HG02759 (cell line): ENCODE data around the gene SMARCA2.

Source experiments
- ATAC-seq: cut with Tn5 transposase; IDR thresholded peaks from one replicate; pipeline ENCODE4 v1.9.1; 2021; ENCODE audit warnings: mild to moderate bottlenecking, moderate library complexity; ENCODE audit not compliant: unreplicated experiment

Gene SMARCA2

GRCh38 chr9:2086971-2087370, 71.8 kb downstream of the SMARCA2 start:
- ATAC-seq: peak; percentile 73

GRCh38 chr9:2087500-2088313, 72.6 kb downstream of the SMARCA2 start:
- ATAC-seq: peak; percentile 77

GRCh38 chr9:2093920-2094597, 78.9 kb downstream of the SMARCA2 start:
- no peak for ATAC-seq

DNA sequence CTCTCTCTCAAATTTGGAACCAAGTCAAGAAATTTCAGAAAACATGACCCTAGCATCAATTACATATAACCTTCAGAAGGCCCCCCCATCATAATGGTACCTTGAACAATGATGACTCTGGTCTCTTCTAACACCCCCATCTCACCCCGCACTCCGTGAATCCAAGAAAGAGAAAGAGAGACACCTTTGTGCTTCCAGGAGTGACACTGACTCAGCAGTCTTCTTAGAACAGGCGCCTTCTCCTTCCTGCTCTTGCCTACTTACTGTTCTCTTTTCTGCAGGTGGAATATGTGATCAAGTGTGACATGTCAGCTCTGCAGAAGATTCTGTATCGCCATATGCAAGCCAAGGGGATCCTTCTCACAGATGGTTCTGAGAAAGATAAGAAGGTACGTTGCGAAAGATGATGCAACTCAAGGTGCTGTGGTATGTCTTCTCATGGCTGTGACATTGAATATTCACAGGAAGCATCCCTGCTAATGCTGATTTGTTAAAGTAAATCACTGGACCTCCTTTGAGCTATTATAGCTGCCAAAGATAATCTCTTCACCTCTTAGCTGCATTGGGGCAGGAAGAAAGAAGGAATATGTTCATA, 81.3 kb downstream of the SMARCA2 start:
- ATAC-seq: no peak

- no peak for ATAC-seq
Measured at GRCh38 chr9:2106666-2107065, 91.5 kb downstream of the SMARCA2 start.

GRCh38 chr9:2107906-2108451, 92.8 kb downstream of the SMARCA2 start:
- ATAC-seq: no peak

DNA sequence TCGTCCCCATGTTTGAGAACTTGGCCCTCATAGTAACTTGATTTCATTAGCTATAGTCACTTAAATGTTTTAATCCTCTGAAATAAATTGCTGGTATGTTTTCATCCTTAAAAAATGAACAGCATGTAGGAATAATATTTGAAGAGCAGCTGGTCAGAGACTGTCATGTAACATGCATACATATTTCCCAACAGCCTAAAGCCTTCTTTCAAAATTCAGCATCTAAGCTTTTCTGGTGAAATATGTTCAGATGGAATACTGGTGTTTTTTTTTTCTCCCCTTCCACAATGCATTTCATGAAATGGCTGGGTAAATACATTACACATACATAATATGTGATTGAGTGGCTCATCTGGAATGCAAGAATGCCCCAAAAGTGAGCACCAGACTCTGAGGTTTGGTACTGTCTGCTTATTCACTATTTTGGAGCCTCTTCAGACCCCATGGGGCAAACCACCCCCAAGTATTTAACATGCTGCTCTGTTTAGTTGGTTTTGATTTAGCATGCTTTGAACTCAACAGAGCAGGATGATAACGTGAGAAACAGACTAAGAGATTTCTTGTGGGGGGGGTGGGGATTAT, 94.0 kb downstream of the SMARCA2 start:
- ATAC-seq: no peak

DNA sequence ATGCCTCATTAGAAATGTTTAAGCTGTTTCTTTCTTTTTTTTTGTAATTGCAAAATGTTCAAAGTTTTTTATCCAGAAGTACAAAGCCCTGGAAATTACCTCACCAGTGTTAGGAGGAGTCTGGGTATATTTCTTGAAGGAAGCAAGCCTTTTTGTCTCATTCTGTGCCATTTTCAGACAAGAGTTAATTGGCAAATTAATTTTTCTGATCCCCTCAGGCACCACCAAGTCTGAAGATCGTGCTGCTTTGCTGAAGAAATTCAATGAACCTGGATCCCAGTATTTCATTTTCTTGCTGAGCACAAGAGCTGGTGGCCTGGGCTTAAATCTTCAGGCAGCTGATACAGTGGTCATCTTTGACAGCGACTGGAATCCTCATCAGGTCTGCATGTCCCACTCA, 94.9 kb downstream of the SMARCA2 start:
- ATAC-seq: no peak

GRCh38 chr9:2116073-2116472, 100.9 kb downstream of the SMARCA2 start:
- no peak for ATAC-seq

GRCh38 chr9:2117527-2117926, 102.4 kb downstream of the SMARCA2 start:
- no peak for ATAC-seq

DNA sequence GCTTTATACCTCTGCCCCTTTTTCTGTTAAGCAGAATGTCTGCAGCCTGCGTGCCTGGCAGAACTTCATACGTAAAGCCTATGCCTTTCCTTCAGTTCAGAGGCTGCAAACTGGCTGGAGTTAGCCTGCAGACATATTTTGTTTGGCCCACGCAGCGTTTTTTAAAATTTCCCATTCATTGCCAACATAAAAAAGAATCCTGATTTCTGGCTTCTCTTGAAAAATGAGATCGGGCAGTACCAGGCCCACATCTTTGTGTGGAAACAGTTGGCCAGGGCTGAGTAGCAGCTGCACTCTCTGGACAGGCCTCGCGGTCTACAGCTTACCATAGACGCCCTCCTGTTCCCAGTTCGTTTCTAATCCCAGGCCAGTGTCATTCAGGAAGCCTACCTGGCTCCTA, 104.4 kb downstream of the SMARCA2 start:
- no peak for ATAC-seq

DNA sequence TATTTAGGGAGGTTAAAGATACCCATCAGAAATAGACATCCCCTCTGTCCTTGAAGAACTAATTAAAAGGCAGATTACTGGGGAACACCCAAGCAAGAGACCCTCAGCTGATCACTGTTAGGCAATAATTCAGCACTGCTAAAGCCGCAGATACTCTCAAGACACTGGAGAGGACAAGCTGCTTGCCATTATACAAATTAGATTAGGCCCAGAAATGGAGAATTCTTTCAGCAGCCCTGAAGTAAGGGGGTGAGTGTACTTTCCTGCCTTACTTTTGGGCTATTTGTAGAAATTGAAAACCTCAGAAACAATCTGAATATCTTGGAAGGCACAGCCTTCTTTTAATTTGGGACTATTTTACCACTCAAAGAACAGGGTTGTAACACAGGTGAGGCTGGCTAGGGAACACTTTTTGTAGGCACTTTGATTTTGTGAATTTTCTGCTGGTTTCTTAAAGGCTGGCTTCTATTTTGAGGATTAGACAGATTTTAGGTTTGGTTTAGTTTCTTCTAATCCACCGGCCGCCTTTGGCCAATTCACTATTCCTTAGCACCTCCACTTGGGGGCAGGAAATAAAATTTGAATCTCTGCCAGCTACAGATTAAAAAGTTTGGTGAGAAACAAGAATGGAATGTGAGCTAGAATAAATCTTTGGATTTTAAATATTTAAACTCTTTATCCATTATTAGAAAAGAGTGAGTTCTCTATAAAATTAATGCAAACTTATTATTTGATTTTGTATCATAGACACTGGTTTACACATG, 106.0 kb downstream of the SMARCA2 start:
- ATAC-seq: no peak

DNA sequence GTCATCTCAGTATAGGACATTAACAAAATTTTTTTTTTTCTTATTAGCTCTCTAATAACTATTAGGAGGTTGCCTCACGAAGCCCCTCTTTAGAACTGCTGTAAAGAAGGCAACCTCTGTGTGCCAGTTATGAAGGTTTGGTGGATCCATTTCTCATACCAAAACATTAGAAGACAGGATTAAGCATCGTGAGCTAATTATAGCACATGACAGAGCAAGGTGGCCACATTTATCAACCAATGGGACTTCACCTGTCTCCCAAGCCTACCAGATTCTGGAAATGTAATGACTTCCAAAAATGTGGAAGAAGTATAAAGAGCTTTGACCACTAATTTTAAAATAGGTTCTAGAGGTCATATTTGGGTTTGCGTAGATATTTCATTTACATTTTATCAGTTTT, 107.2 kb downstream of the SMARCA2 start:
- ATAC-seq: no peak

DNA sequence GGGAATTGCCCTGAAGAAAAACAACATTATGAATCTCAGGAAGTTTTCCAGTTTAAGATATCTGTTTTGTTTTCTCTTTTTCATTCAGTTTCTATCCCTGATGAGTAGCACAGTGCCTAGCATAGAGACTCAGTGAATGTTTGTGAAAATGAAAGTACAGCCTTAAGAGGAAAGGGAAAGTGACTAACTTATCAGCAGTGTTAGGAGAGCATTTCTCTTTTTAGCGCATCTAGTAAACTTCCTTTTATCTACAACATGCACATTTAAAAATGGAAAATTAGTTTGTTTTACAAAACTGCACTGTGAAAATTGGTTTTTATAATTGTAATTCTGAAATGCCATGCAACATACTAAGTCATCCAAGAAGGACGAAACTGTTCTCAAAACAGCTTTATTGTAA, 110.8 kb downstream of the SMARCA2 start:
- peak; percentile 93 for ATAC-seq

GRCh38 chr9:2126331-2126803, 111.2 kb downstream of the SMARCA2 start:
- no peak for ATAC-seq

GRCh38 chr9:2127486-2127885, 112.3 kb downstream of the SMARCA2 start:
- no peak for ATAC-seq

- ATAC-seq: no peak
Measured at GRCh38 chr9:2128141-2128540, 113.0 kb downstream of the SMARCA2 start.

GRCh38 chr9:2128618-2129017, 113.5 kb downstream of the SMARCA2 start:
- no peak for ATAC-seq

DNA sequence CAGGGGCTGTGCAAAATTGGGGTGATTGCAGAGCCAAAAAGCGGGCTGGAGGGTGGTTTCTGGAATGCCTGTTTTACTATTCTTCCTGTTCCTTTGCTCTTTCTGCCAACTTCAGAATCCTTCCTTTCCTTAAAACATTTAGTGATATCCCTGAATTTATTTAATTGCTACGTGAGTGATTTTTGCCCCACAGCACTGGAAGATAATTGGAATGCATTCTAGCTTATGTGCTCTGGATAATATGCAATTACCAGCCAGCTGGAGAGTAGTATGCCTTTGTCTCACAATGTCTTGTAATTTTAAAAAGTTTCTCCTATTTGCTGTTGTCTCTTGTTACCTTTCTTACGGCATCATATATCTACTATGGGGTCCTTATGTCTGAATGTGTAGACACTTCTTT, 115.8 kb downstream of the SMARCA2 start:
- ATAC-seq: no peak

DNA sequence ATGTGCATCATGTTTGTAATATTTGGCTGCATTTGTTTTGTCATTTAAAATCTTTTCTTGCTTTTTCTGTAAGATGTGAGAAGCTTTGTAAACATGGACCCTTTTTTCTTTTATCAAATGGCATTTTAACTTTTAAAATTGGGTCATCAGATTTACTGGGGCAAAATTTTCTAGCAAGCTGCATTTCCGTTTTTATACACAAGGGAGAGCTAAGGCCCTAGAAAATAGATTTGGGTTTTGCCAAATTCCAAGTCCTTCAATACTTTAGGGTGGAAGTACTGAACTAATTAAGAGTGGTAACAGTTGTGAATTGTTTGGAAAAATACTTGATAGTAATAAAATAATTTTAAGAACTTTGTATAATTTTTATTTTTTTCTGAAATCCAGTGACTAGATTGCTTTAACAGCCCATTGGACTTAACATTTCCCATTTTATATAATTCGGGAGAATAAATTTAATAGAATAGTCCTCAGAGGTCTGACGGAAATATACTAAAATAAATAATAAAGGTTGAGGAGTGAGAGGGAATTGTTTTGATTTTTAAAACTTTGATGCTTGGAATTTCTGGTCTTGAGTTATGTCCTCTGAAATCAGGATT, 117.4 kb downstream of the SMARCA2 start:
- ATAC-seq: no peak
